ENCODE data around the gene CPE. TPM values are rescaled to one million over a fixed set of nuclear protein-coding genes. Genes with fewer than 3 reads are reported as not detected.

Gene CPE
- total RNA-seq, 2 donors from 2014 or later: 71.6 to 108 TPM

DNA sequence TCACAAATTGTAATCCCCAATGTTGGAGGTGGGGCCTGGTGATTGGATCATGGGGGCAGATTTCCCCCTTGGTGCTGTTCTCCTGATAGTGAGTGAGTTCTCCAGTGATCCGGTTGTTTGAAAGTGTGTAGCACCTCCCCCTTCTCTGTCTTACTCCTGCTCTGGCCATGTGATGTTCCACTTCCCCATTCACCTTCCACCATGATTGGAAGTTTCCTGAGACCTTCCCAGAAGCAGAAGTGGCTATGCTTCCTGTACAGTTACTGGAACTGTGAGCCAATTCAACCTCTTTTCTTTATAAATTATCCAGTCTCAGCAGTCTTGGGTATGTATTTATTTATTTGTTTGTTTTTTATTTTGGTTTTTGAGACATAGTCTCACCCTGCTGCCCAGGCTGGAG lies 143.2 kb downstream of the CPE start:
- Histone ChIP-seq H3K27ac (no peak overlapping the region), H3K27me3 (no peaks in the 10 kb centered on the region), H3K4me1 (no peaks in the 10 kb centered on the region), H3K9me3 (no peaks in the 10 kb centered on the region), H3K36me3 (replicated peaks in 1 of 2; ENCODE audit: insufficient read depth in 1 of 2, low read depth in 2 of 2) (no peaks in the 10 kb centered on the region), H3K4me3 (no peak overlapping the region)
- intact Hi-C loops (cut with DNase I): no loop called here
- WGBS, 2 donors: 60 to 61% methylated on average over 1 of the region's 1 CpG
- TF ChIP-seq, protein P1, sequence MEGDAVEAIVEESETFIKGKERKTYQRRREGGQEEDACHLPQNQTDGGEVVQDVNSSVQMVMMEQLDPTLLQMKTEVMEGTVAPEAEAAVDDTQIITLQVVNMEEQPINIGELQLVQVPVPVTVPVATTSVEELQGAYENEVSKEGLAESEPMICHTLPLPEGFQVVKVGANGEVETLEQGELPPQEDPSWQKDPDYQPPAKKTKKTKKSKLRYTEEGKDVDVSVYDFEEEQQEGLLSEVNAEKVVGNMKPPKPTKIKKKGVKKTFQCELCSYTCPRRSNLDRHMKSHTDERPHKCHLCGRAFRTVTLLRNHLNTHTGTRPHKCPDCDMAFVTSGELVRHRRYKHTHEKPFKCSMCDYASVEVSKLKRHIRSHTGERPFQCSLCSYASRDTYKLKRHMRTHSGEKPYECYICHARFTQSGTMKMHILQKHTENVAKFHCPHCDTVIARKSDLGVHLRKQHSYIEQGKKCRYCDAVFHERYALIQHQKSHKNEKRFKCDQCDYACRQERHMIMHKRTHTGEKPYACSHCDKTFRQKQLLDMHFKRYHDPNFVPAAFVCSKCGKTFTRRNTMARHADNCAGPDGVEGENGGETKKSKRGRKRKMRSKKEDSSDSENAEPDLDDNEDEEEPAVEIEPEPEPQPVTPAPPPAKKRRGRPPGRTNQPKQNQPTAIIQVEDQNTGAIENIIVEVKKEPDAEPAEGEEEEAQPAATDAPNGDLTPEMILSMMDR (IDR thresholded peaks at IDR 0.05): no peak
- no peak for TF ChIP-seq POLR2A (IDR thresholded peaks at IDR 0.05)
- no peak for ATAC-seq
- DNase-seq: no peak

DNA sequence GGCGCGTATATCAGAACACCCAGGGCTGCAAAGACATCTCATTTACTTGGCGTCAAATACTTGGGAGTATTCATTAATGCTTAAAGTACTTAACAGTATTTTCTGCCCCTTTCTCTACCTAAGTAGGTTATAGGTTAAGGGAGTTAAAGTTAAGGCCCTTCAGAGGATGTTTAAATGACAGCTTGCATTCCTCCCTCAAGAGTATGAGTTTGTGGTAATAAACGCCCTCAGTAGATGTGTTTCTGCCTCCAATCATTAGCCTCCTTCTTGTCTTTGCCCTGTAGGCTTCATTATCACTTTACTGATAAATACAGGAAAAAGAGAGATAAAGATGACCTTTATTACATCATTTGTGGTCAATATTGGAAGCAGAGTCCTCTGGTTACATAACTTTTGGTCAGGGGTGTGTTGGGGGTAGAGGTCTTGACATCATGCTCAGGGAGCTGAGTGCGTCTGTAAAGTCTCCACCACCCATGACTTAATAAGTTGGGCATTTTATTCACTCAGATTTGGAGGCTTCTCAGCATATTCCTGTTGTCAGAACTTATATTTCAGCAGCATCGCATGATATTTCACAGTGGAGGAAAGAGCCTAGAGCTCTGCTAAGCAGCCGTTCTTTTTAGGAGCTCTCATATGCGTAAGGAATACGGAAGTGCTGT lies 145.9 kb downstream of the CPE start:
- H3K4me1 ChIP-seq: no peaks in the 10 kb centered on the region
- no peak overlapping the region for H3K27ac ChIP-seq
- H3K36me3 ChIP-seq (replicated peaks in 1 of 2; ENCODE audit: insufficient read depth in 1 of 2, low read depth in 2 of 2): no peaks in the 10 kb centered on the region
- intact Hi-C loops (cut with DNase I): no loop called here
- ATAC-seq (no peak), DNase-seq (no peak)
- no peak for TF ChIP-seq POLR2A (IDR thresholded peaks at IDR 0.05)
- TF ChIP-seq, protein P1 (IDR thresholded peaks at IDR 0.05): no peak
- 88 to 89% methylated on average over 9 of the region's 9 CpGs for WGBS, 2 donors
- no peak overlapping the region for H3K4me3 ChIP-seq
- no peaks in the 10 kb centered on the region for H3K9me3 ChIP-seq
- no peaks in the 10 kb centered on the region for H3K27me3 ChIP-seq

DNA sequence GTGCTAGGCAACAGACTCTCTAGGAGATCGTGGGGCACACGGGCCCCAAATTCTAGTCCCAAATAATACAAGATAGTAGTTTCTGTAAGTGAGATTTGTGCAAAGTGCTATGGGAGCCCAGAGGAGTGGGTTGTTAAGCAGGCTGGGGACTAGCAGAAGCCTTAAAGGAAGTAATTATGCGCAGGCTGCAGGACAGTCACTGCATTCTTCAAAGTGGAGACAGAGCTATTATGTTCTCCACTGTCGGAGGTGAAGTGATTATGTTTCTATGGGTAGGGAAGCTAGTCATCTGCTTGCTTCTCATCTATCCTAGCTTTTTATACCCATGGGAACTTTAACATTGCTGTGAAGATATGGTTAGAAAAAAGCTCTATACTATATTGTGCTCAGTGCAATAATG lies 154.2 kb downstream of the CPE start:
- WGBS, 2 donors: 67 to 81% methylated on average over 4 of the region's 4 CpGs
- Histone ChIP-seq H3K36me3 (replicated peaks in 1 of 2; ENCODE audit: insufficient read depth in 1 of 2, low read depth in 2 of 2) (no peaks in the 10 kb centered on the region), H3K4me3 (no peak overlapping the region), H3K27me3 (no peaks in the 10 kb centered on the region), H3K9me3 (no peaks in the 10 kb centered on the region), H3K27ac (no peak overlapping the region), H3K4me1 (no peaks in the 10 kb centered on the region)
- TF ChIP-seq, protein P1 (IDR thresholded peaks at IDR 0.05): no peak
- no peak for TF ChIP-seq POLR2A (IDR thresholded peaks at IDR 0.05)
- intact Hi-C loops (cut with DNase I): no loop called here
- no peak for DNase-seq
- no peak for ATAC-seq

DNA sequence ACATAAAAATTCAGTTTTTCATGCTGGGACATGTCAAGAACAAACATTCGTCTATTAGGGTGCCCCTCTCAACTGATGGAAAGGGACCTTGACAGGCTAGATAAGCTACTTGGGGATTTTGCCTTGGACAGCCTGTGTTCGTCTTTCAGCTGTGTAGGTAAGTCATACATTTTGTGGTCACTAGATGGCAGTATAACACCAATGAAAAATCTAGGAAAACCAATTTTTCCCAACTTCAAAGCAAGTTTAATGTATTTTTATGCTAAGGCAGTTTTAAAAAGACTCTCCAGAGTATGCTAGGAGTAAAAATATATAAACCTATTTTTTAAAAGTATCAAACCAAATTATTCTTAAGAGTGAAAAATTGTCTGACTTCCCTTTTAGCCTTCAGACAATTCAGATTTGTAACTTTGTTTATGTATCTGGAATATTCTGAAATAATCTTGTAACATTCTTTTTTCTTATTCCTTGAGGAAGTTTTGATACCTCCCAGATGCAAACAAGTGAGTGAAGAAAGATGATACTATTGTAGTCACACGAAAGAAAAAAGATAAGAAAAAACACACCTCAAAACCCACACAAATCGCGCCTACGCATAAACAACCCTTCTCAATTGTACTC lies 158.3 kb downstream of the CPE start:
- peak in 2 of 4 donors; percentile 9 to 30 for DNase-seq
- TF ChIP-seq, protein P1 (IDR thresholded peaks at IDR 0.05): peak; percentile 33 to 82 (median 73)
- no peak for TF ChIP-seq POLR2A (IDR thresholded peaks at IDR 0.05)
- peak; percentile 73 for ATAC-seq
- Histone ChIP-seq H3K27ac (no peak overlapping the region), H3K4me1 (no peaks in the 10 kb centered on the region), H3K4me3 (no peak overlapping the region), H3K36me3 (replicated peaks in 1 of 2; ENCODE audit: insufficient read depth in 1 of 2, low read depth in 2 of 2) (no peaks in the 10 kb centered on the region), H3K27me3 (no peaks in the 10 kb centered on the region), H3K9me3 (no peaks in the 10 kb centered on the region)
- intact Hi-C loops (cut with DNase I): loop anchor here (5.0 kb wide), 1 partner anchor 560 kb away; no protein-coding TSS in a partner anchor
- 60 to 61% methylated on average over 6 of the region's 6 CpGs for WGBS, 2 donors

Data from body of pancreas (tissue), 4 donors.